Liver (tissue), 3 donors: ENCODE measurements around the gene TMEM242.

Experiments used
- ATF3 ChIP-seq: IDR thresholded peaks from 2 replicates; pipeline ENCODE4 v1.6.1; 2016; ENCODE audit warnings: antibody characterized with exemption
- CTCF ChIP-seq: fragments of 150-350 bp; IDR thresholded peaks from 2 replicates; pipeline ENCODE4 v1.5.1; 2017; ENCODE audit warnings: improper control_type of control experiment, low read depth, low read length; ENCODE audit not compliant: missing input control
- MAX ChIP-seq: IDR thresholded peaks from 2 replicates; pipeline ENCODE4 v1.6.1; 2016; ENCODE audit warnings: antibody characterized with exemption
- NR2F2 ChIP-seq: IDR thresholded peaks from 2 replicates; pipeline ENCODE4 v1.6.1; 2016; ENCODE audit warnings: antibody characterized with exemption
- SP1 ChIP-seq: IDR thresholded peaks from 2 replicates; pipeline ENCODE4 v1.6.1; 2018; ENCODE audit warnings: antibody characterized with exemption, mild to moderate bottlenecking
- YY1 ChIP-seq: IDR thresholded peaks from 2 replicates; pipeline ENCODE4 v1.6.1; 2016; ENCODE audit warnings: antibody characterized with exemption, mild to moderate bottlenecking
- donor health status: healthy.
- donor health status: healthy.

- TF ChIP-seq CTCF, result no peak
- no peak for TF ChIP-seq NR2F2
- TF ChIP-seq YY1, result no peak
- no peak for TF ChIP-seq MAX
- no peak for TF ChIP-seq SP1
- TF ChIP-seq ATF3, result no peak
Observed at GRCh38 chr6:157290797-157291196, 32.5 kb downstream of the TMEM242 start.
